ENCODE measurements around the gene PAWR. TPM values are rescaled to one million over a fixed set of nuclear protein-coding genes. Genes with fewer than 3 reads are reported as not detected.
A peak's percentile ranks its signal among the peaks of the same experiment; 100 is the strongest.

The PAWR gene
- total and polyA plus RNA-seq, 2 of the 13 experiments (the other 11 are each of a cell fraction or from before 2014, with no cell fraction given), result 29.1 to 36.1 TPM

DNA sequence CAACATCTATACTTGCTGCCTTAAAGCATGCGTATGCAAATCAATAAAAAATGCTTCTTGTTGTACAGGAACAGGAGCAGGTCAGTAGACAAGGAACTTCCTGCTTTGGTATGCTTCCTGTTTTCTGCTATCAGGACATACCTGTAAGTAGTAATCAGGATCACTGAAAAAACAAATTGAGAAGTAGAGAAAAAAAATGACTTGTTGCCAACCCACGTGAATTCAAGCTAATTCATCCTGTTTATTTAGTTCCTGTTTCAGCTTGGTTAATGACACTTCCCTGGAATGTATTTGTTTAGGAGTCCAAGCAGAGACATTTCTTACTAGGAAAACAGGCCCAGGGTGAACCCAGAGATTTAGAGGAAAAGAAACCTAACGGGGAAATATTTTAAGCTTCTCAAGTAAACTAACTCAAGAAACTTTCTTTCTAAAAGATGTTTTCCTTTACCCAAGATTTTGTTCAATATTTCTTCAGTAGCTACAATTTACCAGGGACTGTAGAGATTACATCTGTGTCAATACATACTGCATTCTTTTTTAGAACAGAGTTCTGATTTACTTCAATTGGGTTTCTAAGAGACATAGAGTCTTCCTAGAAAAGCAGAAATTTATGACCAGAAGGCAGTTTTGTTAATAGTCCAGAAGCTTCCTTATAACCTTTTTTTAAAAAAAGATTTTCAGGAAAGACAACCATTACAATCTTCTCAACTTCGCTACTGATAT, 124.2 kb downstream of the PAWR start (continued):
- TF ChIP-seq, protein P1, sequence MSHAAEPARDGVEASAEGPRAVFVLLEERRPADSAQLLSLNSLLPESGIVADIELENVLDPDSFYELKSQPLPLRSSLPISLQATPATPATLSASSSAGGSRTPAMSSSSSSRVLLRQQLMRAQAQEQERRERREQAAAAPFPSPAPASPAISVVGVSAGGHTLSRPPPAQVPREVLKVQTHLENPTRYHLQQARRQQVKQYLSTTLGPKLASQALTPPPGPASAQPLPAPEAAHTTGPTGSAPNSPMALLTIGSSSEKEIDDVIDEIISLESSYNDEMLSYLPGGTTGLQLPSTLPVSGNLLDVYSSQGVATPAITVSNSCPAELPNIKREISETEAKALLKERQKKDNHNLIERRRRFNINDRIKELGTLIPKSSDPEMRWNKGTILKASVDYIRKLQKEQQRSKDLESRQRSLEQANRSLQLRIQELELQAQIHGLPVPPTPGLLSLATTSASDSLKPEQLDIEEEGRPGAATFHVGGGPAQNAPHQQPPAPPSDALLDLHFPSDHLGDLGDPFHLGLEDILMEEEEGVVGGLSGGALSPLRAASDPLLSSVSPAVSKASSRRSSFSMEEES (CRISPR knock-in tag; IDR thresholded peaks at IDR 0.05), result peak; percentile 94
- TF ChIP-seq, protein P2, sequence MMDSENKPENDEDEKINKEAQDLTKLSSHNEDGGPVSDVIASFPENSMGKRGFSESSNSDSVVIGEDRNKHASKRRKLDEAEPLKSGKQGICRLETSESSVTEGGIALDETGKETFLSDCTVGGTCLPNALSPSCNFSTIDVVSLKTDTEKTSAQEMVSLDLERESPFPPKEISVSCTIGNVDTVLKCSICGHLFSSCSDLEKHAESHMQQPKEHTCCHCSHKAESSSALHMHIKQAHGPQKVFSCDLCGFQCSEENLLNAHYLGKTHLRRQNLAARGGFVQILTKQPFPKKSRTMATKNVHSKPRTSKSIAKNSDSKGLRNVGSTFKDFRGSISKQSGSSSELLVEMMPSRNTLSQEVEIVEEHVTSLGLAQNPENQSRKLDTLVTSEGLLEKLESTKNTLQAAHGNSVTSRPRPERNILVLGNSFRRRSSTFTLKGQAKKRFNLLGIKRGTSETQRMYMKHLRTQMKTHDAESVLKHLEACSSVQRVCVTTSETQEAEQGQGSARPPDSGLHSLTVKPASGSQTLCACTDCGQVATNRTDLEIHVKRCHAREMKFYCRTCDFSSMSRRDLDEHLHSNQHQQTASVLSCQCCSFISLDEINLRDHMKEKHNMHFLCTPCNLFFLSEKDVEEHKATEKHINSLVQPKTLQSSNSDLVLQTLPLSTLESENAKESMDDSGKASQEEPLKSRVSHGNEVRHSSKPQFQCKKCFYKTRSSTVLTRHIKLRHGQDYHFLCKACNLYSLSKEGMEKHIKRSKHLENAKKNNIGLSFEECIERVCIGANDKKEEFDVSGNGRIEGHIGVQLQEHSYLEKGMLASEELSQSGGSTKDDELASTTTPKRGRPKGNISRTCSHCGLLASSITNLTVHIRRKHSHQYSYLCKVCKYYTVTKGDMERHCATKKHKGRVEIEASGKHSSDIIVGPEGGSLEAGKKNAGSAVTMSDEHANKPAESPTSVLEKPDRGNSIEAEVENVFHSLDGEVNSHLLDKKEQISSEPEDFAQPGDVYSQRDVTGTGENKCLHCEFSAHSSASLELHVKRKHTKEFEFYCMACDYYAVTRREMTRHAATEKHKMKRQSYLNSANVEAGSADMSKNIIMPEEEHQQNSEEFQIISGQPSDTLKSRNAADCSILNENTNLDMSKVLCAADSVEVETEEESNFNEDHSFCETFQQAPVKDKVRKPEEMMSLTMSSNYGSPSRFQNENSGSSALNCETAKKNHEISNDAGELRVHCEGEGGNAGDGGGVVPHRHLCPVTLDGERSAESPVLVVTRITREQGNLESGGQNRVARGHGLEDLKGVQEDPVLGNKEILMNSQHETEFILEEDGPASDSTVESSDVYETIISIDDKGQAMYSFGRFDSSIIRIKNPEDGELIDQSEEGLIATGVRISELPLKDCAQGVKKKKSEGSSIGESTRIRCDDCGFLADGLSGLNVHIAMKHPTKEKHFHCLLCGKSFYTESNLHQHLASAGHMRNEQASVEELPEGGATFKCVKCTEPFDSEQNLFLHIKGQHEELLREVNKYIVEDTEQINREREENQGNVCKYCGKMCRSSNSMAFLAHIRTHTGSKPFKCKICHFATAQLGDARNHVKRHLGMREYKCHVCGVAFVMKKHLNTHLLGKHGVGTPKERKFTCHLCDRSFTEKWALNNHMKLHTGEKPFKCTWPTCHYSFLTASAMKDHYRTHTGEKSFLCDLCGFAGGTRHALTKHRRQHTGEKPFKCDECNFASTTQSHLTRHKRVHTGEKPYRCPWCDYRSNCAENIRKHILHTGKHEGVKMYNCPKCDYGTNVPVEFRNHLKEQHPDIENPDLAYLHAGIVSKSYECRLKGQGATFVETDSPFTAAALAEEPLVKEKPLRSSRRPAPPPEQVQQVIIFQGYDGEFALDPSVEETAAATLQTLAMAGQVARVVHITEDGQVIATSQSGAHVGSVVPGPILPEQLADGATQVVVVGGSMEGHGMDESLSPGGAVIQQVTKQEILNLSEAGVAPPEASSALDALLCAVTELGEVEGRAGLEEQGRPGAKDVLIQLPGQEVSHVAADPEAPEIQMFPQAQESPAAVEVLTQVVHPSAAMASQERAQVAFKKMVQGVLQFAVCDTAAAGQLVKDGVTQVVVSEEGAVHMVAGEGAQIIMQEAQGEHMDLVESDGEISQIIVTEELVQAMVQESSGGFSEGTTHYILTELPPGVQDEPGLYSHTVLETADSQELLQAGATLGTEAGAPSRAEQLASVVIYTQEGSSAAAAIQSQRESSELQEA (CRISPR knock-in tag; IDR thresholded peaks at IDR 0.05; ENCODE audit: not compliant biosample characterization), result no peak
- TF ChIP-seq ZNF331 (CRISPR knock-in tag; IDR thresholded peaks at IDR 0.05), result peak; percentile 17; the same call in 1 of the 2 replicates
- TF ChIP-seq FOXK1 (CRISPR knock-in tag; IDR thresholded peaks at IDR 0.05; ENCODE audit: borderline replicate concordance, low read depth), result 0 out of 2 replicates have a peak, but pooled peaks have one; percentile 41
- TF ChIP-seq NR2F6 (IDR thresholded peaks at IDR 0.05), result peak; percentile 27; the same call in 1 of the 2 replicates
- TF ChIP-seq NR2F6 (CRISPR knock-in tag; IDR thresholded peaks at IDR 0.05), result 0 out of 2 replicates have a peak, but pooled peaks have one; percentile 15
- no peak for TF ChIP-seq ZNF124 (CRISPR knock-in tag; IDR thresholded peaks at IDR 0.05)
- peak; percentile 96 for TF ChIP-seq ELF3 (CRISPR knock-in tag; IDR thresholded peaks at IDR 0.05)
- peak; percentile 58; the same call in 1 of the 3 replicates for TF ChIP-seq MXI1 (IDR thresholded peaks at IDR 0.05; ENCODE audit: borderline replicate concordance, low read depth, low read length)
- TF ChIP-seq, protein P3, sequence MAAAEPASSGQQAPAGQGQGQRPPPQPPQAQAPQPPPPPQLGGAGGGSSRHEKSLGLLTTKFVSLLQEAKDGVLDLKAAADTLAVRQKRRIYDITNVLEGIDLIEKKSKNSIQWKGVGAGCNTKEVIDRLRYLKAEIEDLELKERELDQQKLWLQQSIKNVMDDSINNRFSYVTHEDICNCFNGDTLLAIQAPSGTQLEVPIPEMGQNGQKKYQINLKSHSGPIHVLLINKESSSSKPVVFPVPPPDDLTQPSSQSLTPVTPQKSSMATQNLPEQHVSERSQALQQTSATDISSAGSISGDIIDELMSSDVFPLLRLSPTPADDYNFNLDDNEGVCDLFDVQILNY (CRISPR knock-in tag; conservative IDR thresholded peaks at IDR 0.05), result no peak
- no peak for TF ChIP-seq HNRNPL (IDR thresholded peaks at IDR 0.05; ENCODE audit: low read depth, low read length)
- no peak for TF ChIP-seq RAD51 (IDR thresholded peaks at IDR 0.05; ENCODE audit: borderline replicate concordance)
- TF ChIP-seq, protein P4, sequence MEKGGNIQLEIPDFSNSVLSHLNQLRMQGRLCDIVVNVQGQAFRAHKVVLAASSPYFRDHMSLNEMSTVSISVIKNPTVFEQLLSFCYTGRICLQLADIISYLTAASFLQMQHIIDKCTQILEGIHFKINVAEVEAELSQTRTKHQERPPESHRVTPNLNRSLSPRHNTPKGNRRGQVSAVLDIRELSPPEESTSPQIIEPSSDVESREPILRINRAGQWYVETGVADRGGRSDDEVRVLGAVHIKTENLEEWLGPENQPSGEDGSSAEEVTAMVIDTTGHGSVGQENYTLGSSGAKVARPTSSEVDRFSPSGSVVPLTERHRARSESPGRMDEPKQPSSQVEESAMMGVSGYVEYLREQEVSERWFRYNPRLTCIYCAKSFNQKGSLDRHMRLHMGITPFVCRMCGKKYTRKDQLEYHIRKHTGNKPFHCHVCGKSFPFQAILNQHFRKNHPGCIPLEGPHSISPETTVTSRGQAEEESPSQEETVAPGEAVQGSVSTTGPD (CRISPR knock-in tag; IDR thresholded peaks at IDR 0.05), result no peak
- 0 out of 2 replicates have a peak, but pooled peaks have one; percentile 36 for TF ChIP-seq GFI1 (CRISPR knock-in tag; IDR thresholded peaks at IDR 0.05; ENCODE audit: borderline replicate concordance)
- no peak for TF ChIP-seq ZNF83 (CRISPR knock-in tag; IDR thresholded peaks at IDR 0.05; ENCODE audit: borderline replicate concordance)
- peak in 1 of 2 experiments; percentile 84; a peak in 2 of 4 replicates for TF ChIP-seq EP300 (IDR thresholded peaks at IDR 0.05; ENCODE audit: low read depth in 2 of 2, low read length in 2 of 2)
- TF ChIP-seq EP300 (CRISPR knock-in tag; IDR thresholded peaks at IDR 0.05; ENCODE audit: borderline replicate concordance), result no peak; the same call in 1 of the 2 replicates
- peak; percentile 82; the same call in 1 of the 2 replicates for TF ChIP-seq NFIC (IDR thresholded peaks at IDR 0.05; ENCODE audit: low read length)
